MCF 10A (cell line): ENCODE results near the gene PRELID1. TPM values are rescaled to one million over a fixed set of nuclear protein-coding genes. Genes with fewer than 3 reads are reported as not detected.

Experiments
- total RNA-seq: library from RNA; stranded (reverse); gene quantifications from 2 replicates; pipeline ENCODE4 v1.2.3, GENCODE V29; 2022

PRELID1 gene
- total RNA-seq, 1 experiment from 2014 or later, result 267 TPM

Other genes starting within 250 kb of the PRELID1 start
- 1.5 and 1.8 TPM in 2 replicates for gene FGFR4, start 216.9 kb upstream of the PRELID1 start, total RNA-seq
- gene NSD1, start 170.0 kb upstream of the PRELID1 start, total RNA-seq, result 110 and 111 TPM in 2 replicates
- 34.3 and 42.6 TPM in 2 replicates for gene RAB24, start 80 bp upstream of the PRELID1 start, total RNA-seq
- 8.4 and 13.2 TPM in 2 replicates for gene MXD3, start 8.1 kb downstream of the PRELID1 start, total RNA-seq
- gene LMAN2, start 47.9 kb downstream of the PRELID1 start, total RNA-seq, result 221 and 279 TPM in 2 replicates
- 7.8 and 12.6 TPM in 2 replicates for gene RGS14, start 54.1 kb downstream of the PRELID1 start, total RNA-seq
- gene SLC34A1, start 80.6 kb downstream of the PRELID1 start, total RNA-seq, result not detected in 2 replicates
- gene PFN3, start 96.9 kb downstream of the PRELID1 start, total RNA-seq, result not detected in 2 replicates
- 13.6 and 16.5 TPM in 2 replicates for gene F12, start 105.8 kb downstream of the PRELID1 start, total RNA-seq
- gene GRK6, start 122.9 kb downstream of the PRELID1 start, total RNA-seq, result 45.2 and 52.0 TPM in 2 replicates
- gene PRR7, start 143.0 kb downstream of the PRELID1 start, total RNA-seq, result 15.0 and 23.2 TPM in 2 replicates
- gene DBN1, start 169.8 kb downstream of the PRELID1 start, total RNA-seq, result 149 and 165 TPM in 2 replicates
- gene PDLIM7, start 193.8 kb downstream of the PRELID1 start, total RNA-seq, result 164 and 257 TPM in 2 replicates
- 5.4 and 6.0 TPM in 2 replicates for gene DOK3, start 206.0 kb downstream of the PRELID1 start, total RNA-seq
- 125 and 135 TPM in 2 replicates for gene DDX41, start 213.2 kb downstream of the PRELID1 start, total RNA-seq